Inflammatory macrophage treated with lipopolysaccharide for 1 hour (primary cell): ENCODE data around the gene CERS6.

Experiments used
- DNase-seq, 2 donors: peaks; one replicate each; pipeline ENCODE4 v3.0.0-alpha.2; 2020 to 2022

CERS6 gene

DNA sequence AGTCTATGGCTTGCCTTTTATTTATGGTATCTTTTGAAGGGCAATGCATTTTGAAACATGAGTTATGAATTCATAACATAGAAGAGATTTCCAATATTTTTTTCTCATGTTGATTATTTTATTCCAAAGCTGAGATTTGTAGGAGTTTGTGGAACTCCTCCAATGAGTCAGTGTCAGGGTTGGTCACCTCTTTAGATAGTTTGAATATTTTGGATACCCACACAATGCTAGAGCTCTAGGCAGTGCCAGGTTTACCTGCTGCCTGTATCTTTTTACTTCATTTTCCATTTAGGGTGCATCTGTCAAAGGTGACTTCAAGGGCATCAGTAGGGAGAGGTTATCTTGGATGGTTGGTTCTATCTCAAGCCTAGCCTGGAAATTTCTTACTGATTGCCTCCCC lies 152.7 kb downstream of the CERS6 start:
- DNase-seq: no peak

DNA sequence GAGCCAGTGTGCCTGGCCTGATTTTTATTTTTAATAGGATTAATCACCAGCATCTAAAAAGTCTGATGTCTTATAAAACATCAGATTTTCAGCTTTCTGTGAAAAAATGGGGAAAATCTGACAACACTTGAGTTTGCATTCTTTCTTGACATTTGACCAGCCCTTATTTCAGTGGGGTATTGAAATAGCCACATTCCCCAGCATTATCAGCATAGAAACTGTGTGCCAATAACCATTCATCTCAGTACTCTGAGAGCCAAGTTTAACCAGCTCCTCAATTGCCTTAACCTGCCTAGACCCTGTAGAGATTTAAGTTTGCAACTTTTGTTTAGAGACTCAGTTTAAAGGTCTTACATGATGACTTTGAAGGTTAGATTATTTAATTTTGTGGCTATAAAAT lies 155.0 kb downstream of the CERS6 start:
- no peak for DNase-seq

DNA sequence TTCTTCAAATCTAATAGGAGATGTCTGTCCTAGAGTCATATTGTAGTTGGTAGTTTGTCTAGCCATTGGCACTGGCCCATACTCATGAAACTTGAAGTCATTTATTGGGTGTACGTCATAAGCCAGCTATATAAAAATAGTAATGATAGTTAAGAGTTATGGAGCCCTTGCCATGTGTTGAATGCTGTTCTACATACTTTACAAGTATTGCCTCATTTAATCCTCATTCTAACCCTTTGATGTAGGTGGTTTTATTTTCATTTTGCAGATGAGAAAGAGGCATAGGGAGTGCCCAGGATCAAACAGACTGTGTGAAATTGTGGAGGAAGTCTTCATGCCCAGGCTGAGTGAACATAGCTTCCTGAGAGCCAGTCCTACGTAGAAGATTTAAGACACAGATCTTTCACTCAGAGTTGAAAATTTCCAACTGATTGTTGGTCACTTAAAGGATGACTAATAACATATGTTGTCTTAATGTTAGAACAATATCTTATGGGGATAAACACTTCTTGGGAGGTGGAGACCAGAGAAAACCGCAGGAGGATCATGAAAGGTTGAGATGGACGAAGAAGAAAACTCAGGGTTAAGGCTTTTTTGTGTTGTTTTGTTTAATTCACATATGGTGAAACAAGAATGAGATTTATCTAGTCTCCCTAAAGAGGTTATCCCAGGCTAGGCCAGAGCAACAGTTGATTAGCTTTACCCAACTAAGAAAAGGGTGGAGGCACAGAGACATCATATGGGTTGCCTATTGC lies 156.0 kb downstream of the CERS6 start:
- DNase-seq: no peak

DNA sequence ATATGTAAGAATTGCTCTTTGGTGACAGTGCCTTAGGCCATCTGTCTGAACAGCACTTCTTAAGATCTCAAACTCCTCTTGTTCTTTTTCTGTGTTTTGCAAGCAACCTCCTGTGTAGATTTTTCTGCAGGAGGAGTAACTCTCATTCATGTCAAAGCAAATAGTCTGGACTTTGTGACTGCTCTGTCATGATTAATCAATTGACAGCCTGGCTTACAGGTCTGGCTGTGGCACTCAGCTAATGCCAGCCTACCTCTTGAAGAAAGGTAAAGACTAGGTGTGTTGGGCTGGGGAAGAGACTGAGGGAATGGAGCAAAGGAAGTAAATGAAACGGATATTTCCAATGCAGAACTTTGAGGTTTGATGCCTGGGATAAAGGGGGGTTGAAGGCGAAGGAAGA lies 156.6 kb downstream of the CERS6 start:
- DNase-seq: no peak

DNA sequence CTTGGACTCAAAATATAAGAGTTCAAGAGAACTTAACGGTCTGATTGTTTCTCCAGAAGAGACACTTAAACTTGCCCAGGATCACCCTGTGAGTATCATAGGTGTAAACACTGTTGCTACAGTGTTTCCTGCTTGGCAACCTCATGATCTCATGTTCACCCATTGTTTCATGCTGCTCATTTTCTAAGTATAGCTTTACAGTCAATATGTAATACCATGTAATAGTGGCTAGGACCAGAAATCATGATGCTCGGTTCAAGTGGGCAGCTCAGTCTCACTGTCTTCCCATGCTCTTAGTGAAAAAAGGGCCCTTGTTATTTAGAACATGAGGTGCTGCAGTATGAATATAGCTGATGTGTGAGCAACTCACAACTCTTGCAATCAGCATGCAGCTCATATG lies 157.5 kb downstream of the CERS6 start:
- DNase-seq: no peak

DNA sequence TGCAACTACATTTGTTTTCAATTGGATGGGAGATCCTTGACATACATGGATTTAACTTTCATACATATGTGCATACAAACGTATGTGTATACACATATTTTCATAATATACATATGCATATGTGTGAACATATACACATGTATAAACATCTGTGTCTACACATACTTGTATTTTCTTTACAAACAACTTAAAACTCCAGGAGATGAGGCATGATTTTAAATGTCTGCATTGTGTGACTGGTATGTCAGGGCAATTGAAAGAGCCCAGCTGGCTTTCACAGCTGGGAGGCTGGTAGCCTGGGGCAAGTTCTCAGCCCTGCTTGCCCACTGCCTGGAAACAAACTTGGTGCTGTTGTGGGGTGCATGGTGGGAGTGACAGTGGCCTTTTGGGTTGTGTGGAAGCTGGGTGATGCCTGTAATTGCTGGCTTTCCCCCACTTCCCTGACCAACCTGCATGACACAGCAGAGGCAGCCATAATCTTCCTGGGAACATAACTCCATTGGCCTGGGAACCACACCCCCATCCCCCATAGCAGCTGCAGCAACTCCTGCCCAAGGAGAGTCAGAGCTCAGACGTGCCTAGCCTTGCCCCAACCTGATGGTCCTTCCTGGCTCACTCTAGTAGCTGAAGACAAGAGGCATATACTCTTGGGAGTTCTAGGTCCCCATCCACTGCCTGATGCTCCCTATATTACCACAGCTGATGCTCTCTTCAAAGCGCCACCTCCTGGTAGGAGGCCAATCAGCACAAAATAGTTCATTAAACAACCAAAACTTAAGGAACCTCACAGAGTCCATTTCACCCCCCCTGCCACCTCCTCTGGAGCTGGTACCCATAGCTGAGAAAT lies 158.3 kb downstream of the CERS6 start:
- no peak for DNase-seq

DNA sequence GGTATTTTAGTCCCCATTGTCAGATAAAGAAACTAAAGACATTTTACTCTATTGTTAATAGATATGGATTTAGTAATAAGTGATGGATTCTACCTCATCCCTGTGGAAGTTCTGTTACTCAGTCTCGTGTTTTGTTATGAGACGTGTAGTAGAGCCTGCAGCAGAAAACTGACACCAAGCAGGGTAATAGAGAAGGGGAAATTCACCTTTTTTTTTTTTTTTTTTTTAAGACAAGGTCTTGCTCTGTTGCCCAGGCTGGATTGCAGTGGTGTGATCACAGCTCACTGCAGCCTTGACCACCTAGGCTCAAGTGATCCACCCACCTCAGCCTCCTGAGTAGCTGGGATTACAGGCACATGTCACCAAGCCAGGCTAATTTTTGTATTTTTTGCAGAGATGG lies 164.5 kb downstream of the CERS6 start:
- DNase-seq: no peak

DNA sequence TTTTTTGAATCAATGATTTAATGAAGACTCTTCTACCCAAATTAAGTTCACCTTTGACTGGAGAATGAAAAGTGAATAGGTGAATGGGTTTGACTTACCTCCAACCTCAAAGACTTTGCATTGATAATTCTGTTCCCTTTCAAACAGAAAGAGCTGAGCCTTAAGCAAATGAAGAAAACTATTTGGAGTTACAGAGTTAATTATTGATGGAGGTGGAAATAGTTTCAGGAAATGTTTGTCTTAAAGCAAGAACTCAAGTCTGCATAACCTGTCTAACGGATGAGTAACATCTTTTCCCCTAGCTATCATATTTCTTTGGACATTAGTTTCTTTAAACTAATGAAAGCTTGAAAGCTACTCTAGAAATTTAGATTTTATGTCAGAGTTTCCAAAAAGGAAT lies 166.5 kb downstream of the CERS6 start:
- DNase-seq: no peak

DNA sequence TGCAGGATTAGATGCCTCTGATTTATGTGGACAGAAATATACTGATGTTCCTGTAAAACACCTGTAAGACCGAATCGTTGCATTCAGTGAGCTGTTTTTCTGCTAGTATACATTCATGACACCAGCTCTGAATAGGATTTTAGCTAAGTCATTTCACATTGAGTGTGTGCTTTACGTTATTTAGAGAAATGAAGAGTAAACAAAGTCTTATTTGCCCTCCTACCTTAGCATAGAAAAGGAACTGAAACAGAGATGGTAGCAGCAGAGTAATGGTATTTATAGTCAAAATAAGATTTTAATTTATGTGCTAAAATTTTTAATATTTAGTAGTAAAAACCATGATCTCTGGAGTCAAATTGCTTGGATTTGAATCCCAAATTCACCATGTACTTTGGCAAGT lies 168.0 kb downstream of the CERS6 start:
- no peak for DNase-seq

DNA sequence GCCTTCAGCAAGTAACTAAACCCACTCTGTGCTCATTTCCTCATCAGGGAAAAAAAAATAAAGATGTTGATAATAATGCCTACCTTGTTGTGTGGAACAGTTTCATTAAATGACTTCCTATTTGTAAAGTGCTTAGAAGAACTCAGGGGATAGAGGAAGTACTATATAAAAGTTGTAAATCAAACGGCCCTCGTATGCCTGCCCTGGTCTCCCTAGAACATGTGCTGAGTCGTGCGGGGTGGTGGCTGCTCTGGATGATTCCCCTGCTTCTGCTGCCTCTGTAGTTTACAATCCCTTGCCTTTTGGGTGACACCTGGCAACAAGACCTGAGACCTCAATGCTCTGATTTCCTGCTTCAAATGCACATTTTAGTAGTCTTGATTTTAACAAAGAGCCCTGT lies 170.0 kb downstream of the CERS6 start:
- no peak for DNase-seq

DNA sequence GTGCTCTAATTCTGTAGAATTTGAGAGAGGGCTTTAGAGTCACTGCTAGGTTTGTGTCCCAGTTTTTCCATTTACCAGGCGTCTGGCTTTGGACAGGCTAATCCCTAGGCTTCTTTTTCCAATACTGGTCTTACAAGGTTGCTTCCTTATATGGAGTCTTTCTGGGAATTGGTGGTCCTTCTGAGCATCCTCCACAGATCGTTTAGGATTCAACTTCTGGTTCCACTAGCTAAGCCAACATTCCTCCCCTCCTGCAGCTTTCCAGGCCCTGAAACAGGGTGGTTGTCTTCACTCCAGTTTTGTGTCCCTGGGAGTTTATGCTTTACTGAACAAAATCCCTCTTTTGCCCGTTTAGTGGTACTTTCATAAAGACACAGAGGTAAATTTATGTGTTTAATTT lies 170.6 kb downstream of the CERS6 start:
- DNase-seq: no peak

DNA sequence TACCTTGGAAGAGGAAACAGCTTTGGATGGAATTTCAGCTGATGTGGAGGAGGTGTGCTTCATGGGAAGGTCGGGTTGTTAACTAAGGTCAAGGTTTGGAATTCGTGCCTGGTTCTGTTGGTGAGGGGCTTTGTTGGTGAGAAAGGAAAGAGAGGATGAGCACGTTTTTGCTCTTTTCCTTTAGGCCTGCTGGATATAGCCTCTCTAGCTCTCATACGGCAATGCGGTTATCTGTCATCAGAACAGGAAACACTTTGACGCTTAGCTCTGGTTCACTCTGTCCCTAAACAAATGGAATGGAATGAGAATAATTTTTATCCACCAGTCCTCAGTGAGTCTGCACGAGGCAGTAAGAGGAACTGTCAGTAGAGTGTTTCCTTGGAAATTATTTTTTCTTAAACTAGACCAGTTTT lies 176.6 kb downstream of the CERS6 start:
- no peak for DNase-seq

DNA sequence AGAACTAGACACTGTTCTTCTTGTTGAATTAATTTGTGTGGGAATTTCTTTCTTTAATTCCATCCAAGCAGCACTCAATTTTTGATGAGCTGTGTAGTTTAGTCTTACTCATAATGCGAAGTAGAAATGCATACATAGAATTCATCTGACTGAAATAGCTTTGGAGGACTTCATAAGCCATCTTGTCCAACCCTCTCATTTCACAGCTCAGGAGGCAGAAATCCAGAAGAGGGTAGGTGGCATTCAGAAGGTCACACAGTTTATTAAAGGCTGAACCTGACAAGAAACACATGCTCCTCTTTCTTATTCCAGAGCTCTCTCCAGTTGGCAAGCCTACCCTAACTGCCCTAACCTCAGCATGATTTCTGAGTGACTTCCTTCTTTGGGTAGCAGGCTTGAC lies 177.1 kb downstream of the CERS6 start:
- no peak for DNase-seq

DNA sequence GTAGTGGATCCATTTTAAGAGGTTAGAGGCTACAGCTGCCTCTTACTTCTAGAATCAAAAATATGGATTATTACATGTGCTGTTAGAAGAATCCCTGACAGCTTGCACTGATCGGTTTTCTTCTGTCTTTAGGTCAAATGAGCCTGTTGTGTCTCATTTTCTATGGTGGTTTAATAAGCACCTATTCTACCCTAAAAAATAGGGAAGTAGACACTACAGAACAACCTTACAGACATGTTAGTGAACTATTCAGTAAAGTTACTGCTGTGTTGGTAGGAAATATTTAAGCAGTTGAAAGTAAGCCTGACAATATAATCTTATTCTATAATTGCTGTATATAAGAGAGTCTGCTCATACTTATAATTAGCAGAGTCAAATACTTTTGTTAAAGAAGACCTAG lies 177.8 kb downstream of the CERS6 start:
- DNase-seq: no peak

DNA sequence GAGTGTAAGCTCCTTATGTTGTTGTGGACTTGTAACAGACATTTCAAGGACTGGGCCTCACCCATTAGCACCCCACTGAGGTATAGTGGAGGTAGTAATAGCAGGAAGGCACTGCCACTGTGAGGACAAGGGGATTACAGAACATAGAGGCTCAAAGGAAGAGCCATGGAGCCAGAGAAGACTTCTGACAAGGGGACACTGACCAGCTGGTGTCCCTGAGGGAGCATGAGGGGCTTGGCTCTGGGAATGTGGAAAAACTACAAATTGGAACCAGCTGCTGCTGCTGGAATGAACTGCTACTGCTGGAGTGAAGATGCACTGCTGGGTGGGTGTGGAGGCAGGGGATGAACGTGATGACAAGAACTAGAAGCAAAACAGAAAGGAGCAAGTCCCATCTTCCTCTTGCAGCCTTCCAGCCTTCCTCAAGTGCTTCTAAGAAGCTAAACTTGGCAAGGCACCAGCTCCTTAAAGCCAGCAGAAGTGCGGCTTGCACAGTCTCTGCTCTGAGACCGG lies 179.0 kb downstream of the CERS6 start:
- DNase-seq: peak in 1 of 2 donors; percentile 18

DNA sequence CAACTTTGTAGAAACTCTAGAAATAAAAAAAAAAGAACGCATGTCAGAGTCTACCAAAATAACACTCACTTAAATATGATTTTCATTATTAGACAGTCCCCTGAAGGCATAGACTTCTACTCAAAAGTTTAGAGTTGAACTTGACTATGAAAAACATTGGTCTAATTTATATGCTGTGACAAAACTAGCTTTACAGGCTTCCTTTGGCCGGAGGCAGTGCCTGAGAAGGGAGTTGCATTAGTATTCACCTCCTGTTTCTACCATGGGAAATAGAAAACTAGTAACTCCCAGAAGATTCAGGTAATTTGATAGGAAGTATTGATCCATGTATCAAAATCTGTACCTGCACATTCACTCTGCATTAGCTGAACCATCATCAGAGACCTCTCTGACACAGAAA lies 182.9 kb downstream of the CERS6 start:
- no peak for DNase-seq

DNA sequence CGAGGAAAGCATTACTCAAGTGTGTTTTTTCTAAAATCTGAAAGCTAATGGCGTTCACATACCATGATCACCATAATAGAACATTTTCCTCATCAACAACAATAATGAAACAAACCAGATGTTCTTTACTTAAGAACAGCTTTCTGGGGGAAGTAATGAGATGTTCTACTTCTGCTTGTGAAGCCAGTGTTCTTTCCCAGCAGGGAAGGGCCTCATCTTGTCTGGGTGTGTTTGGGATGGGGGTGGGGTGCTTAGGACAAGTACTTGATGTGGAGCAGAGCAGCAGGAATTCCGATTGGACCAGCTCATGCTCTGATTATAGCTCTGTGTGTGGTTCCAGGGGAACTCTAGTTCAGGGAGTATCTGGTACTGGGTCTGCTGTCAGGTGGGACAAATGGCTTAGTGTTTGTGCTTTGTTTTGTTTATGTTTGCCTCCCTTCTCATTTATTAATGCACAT lies 183.4 kb downstream of the CERS6 start:
- peak in 1 of 2 donors; percentile 34 for DNase-seq

DNA sequence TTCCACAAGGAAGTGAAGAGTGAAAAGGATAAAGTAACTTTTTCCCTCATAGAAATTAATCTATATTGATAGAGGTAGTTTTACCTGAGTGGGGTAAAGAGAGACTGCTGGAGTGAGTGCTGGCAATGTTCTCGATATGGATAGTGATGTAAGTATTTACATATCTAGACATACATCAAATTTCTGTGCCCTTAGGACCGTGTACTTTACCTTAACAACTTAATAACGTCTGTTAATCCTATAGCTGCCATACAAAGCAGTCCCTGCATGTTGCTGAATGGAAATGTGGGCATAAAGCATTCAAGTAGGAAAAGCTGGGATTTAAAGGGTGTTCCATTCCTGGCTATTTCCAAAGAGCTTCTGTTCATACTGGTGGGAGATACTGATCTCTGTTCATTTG lies 184.0 kb downstream of the CERS6 start:
- no peak for DNase-seq

DNA sequence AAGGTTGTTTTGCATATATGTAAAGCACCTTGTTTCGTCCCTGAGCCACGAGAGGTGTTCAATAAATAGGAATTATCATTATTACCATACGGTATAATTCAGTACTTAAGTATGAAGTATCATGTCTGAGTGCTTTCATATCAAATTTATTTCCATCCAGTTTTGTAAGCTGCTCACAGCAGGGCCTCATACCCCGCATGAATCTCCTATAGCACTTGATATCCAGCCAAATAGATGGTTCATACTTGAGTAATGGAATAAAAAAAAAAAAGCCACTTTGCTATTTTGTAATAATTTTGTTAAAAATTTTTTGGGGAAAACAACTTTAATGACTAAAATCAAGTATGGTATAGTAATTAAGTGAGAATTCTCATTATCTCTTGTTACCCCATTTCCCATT lies 185.6 kb downstream of the CERS6 start:
- DNase-seq: no peak

DNA sequence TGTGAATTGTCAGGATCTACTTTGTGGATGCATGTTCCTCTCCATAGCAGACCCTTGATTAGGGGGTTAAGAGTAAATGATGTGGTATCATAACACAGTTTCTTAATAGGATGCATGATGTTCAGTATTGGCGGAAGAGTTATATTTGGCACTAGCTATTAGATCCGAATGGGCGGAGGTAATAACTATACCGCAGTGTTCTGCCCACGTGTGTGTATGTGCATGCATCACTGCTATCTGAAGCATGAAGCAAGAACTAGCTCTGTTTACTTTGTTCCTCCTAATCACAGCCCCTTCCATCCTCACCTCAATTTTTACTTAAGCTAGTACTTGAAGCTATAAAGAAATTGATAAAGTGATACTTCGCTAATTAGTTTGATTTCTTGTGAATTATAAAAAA lies 186.8 kb downstream of the CERS6 start:
- no peak for DNase-seq

DNA sequence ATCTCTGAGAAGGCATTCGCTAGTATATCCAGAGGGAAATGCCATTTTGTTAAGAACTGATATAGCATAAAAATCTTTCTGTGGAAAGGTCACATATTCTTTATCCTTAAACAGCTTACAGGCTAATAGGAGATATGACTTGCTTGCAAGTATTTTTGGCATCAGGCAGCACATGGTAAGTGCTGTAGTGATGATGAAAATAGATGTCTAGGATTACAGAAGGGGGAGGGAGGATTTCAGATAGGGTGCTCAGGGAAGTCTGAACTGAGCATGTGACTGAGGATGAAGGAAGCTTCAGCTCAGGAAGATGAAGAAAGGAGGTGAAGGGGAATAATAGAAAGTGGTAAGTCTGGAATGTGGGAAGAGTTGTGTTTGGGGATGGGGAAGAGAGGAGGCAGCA lies 187.9 kb downstream of the CERS6 start:
- DNase-seq: peak in 1 of 2 donors; percentile 11

DNA sequence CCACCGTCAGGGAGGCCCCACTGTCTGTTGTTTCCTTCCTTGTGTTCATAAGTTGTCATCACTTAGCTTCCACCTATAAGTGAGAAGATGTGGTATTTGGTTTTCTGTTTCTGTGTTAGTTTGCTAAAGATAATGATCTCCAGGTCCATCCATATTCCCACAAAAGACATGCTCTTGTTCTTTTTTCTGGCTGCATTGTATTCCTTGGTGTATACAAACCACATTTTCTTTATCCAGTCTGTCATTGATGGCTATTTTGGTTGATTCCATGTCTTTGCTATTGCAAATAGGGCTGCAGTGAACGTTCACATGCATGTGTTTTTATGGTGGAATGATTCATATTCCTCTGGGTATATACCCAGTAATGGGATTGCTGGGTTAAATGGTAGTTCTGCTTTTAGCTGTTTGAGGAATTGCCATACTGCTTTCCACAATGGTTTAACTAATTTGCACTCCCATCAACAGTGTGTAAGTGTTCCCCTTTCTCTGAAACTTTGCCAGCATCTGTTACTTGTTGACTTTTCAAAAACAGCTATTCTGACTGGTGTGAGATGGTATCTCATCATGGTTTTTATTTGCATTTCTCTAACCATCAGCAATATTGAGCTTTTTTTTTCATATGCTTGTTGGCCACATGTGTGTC lies 189.7 kb downstream of the CERS6 start:
- peak in 1 of 2 donors; percentile 38 for DNase-seq

DNA sequence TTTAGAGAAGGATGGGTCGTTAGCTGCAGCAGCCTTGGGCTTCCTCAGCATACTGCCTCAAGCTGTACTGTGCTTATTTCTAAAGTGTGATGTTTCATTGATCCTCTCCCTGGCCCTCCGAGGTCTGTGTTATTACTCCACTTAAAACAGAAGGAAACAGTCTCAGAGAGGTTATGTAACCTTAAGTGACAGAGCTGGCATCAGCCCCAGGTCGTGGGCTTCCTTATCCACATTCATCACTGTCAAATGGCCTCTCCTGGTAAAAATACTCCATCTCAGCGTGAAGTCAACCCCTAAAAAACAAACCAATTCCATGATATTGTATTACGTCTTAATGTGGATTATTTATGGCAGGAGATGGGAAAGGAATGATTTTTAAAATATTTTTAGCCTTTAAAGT lies 193.0 kb downstream of the CERS6 start:
- peak; percentile 32 to 37 for DNase-seq

DNA sequence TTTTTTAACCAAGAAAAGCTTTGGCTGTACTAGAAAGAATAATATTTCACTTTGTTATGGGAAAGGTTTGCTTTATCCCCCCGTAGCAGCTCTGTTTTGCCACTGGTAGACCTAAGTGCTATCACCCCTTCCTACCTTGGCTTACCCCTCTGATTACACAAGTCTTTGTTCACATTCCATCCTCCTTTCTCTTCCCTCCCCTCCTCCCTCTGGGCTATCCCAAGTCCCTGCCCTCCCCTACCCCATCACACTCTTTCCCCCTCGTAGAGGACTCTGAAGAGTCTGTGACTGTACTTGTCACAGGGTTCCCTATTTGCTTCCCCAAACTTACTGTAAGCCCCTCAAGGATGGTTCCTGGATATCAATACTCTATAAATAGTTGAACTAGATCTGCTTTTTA lies 193.5 kb downstream of the CERS6 start:
- no peak for DNase-seq
